ENCODE data around the gene COX7A2L.

- TF ChIP-seq USF2 (IDR thresholded peaks at IDR 0.05; ENCODE audit: borderline replicate concordance, low read depth, low read length): no peak
- no peak for TF ChIP-seq ZZZ3 (IDR thresholded peaks at IDR 0.05; ENCODE audit: control insufficient read depth, insufficient read length, low read depth)
- TF ChIP-seq BCLAF1 (IDR thresholded peaks at IDR 0.05): no peak
- no peak for TF ChIP-seq ZBED1 (IDR thresholded peaks at IDR 0.05; ENCODE audit: borderline replicate concordance)
- no peak for TF ChIP-seq EGR1 (IDR thresholded peaks at IDR 0.05; ENCODE audit: borderline replicate concordance in 1 of 2, low read depth in 2 of 2, low read length in 2 of 2)
- TF ChIP-seq MXI1 (IDR thresholded peaks at IDR 0.05; ENCODE audit: low read depth, low read length): no peak
- TF ChIP-seq CBX3 (IDR thresholded peaks at IDR 0.05; ENCODE audit: borderline replicate concordance, low read depth): no peak
Observed at GRCh38 chr2:42328148-42328833, 32.7 kb downstream of the COX7A2L start.

Data from GM12878 (cell line).